H1 (cell line): ENCODE results near the gene NRP2. TPM values are rescaled to one million over a fixed set of nuclear protein-coding genes. Genes with fewer than 3 reads are reported as not detected.
A peak's percentile ranks its signal among the peaks of the same experiment; 100 is the strongest.

Experiments
- BACH1 ChIP-seq: IDR thresholded peaks from 2 replicates; pipeline ENCODE4 v1.6.1; 2012; ENCODE audit warnings: low read length, improper control_type of control experiment
- BRCA1 ChIP-seq: IDR thresholded peaks from 2 replicates; pipeline ENCODE4 v1.6.1; 2012; ENCODE audit warnings: low read depth, low read length, improper control_type of control experiment
- CHD7 ChIP-seq: fragments of 300-600 bp; sonication (generic); IDR thresholded peaks from 2 replicates; pipeline ENCODE4 v1.7.1; 2012; ENCODE audit warnings: low read length, moderate library complexity, mild to moderate bottlenecking, inconsistent platforms; ENCODE audit not compliant: insufficient replicate concordance
- GTF2F1 ChIP-seq: IDR thresholded peaks from 2 replicates; pipeline ENCODE4 v1.6.1; 2012; ENCODE audit warnings: low read depth, low read length, improper control_type of control experiment, borderline replicate concordance
- JUN ChIP-seq: IDR thresholded peaks from 2 replicates; pipeline ENCODE4 v1.6.1; 2011; ENCODE audit warnings: low read depth, mild to moderate bottlenecking, improper control_type of control experiment, low read length
- JUND ChIP-seq: IDR thresholded peaks from 2 replicates; pipeline ENCODE4 v1.6.1; 2011; ENCODE audit warnings: mild to moderate bottlenecking, improper control_type of control experiment, low read length
- KDM5A ChIP-seq: fragments of 200-600 bp; IDR thresholded peaks from 2 replicates; pipeline ENCODE4 v1.7.1; 2012; ENCODE audit warnings: mild to moderate bottlenecking, low read length, inconsistent platforms, mixed read lengths
- PHF8 ChIP-seq: fragments of 200-600 bp; sonication (generic); conservative IDR thresholded peaks from 2 replicates; pipeline ENCODE4 v1.7.1; 2012; ENCODE audit warnings: low read depth, mild to moderate bottlenecking, inconsistent platforms, low read length, moderate library complexity
- SRF ChIP-seq: IDR thresholded peaks from 2 replicates; pipeline ENCODE4 v1.6.1; 2011; ENCODE audit warnings: mild to moderate bottlenecking, low read depth, low read length, moderate library complexity
- TEAD4 ChIP-seq: IDR thresholded peaks from 2 replicates; pipeline ENCODE4 v1.6.1; 2012; ENCODE audit warnings: low read depth, low read length, inconsistent platforms, mixed read lengths
- USF2 ChIP-seq: IDR thresholded peaks from 2 replicates; pipeline ENCODE4 v1.6.1; 2011; ENCODE audit warnings: low read length, improper control_type of control experiment
- polyA plus RNA-seq, 7 experiments: library from polyadenylated mRNA; depleted of rRNA in 3 of 7; stranded (reverse) in 5 of 7; unstranded in 2 of 7; fragments of >200 nt in 5 of 7; fragments of 200-250 nt in 2 of 7; gene quantifications; 1 replicate in 5 of 7; 2 replicates in 1 of 7; 4 replicates in 1 of 7; pipeline versions ENCODE4 v1.2.1 to v1.2.3, GENCODE V29; 2011 to 2013; ENCODE audit warnings: missing spikeins in 2 of 7, mixed read lengths in 2 of 7
- total RNA-seq: library from RNA; stranded (reverse); fragmentation: NEBNext Ultra II Directional; extraction: Animal tissue kit (Norgen Biotek cat#: 25700); gene quantifications from 2 replicates; pipeline ENCODE4 v1.2.1, GENCODE V29; 2021

The NRP2 gene
- total and polyA plus RNA-seq, 2 of the 8 experiments (the other 6 are each of a cell fraction or from before 2014, with no cell fraction given), result 32.0 to 37.8 TPM

- TF ChIP-seq KDM5A (no peak), CHD7 (peak; percentile 70), BACH1 (0 out of 2 replicates have a peak, but pooled peaks have one; percentile 21), JUN (no peak), USF2 (no peak), GTF2F1 (no peak), PHF8 (no peak), TEAD4 (peak; percentile 50), SRF (no peak), JUND (no peak), BRCA1 (no peak)
Observed at GRCh38 chr2:205763708-205764211, 81.5 kb downstream of the NRP2 start (continued).
